K562 (cell line): ENCODE results near the gene MUC5B. TPM values are rescaled to one million over a fixed set of nuclear protein-coding genes. Genes with fewer than 3 reads are reported as not detected.

ENCODE experiments used
- ATAC-seq: fragments of 200-7000 bp; cut with Tn5 transposase; 3 replicates; pipeline ENCODE4 v1.9.1; 2020; ENCODE audit warnings: moderate library complexity
- BruUV-seq: library from RNA; stranded (reverse); fragments of 400-500 nt; replicated peaks from 2 replicates; lab custom pipeline; 2021; lab: Mats Ljungman, UMichigan
- CTCF ChIA-PET: fragments of 300-600 bp; formaldehyde crosslinking; extraction: SDS; loops from one replicate; lab custom pipeline; 2021; ENCODE audit warnings: low intra/inter-chr PET ratio; lab: Yijun Ruan, JAX
- POLR2A ChIA-PET: fragments of 300-600, 350-650 bp; sonication (Branson Sonifier 250); formaldehyde crosslinking; extraction: SDS; loops from one replicate; lab custom pipeline; 2021; ENCODE audit warnings: antibody characterized with exemption, inconsistent platforms; lab: Yijun Ruan, JAX
- DNase-seq, 4 experiments: peaks; one replicate each; pipeline versions ENCODE4 v3.0.0 to v3.0.0-alpha.2; 2011 to 2018; ENCODE audit warnings: low spot score in 3 of 4, mixed read lengths in 3 of 4; ENCODE audit errors: extremely low read depth in 1 of 4
- FAIRE-seq: peaks from 2 replicates; lab custom pipeline; 2011; peaks lifted over from hg19 to GRCh38; lab: Jason Lieb, UNC
- H2AFZ ChIP-seq: 2 replicates; pipeline ENCODE4 v1.6.0; 2011; ENCODE audit warnings: low read depth, low read length, control low read depth, inconsistent platforms
- H3K27ac ChIP-seq: fragments of 200-600 bp; 3 replicates; pipeline ENCODE4 v1.8.0; 2011; ENCODE audit warnings: low read depth, mild to moderate bottlenecking, control low read depth, inconsistent platforms, low read length, moderate library complexity, mixed read lengths; ENCODE audit errors: extremely low read depth
- H3K27me3 ChIP-seq, 2 experiments: fragments of 300-600 bp in 1 of 2; 2 replicates in 1 of 2; 3 replicates in 1 of 2; pipeline versions ENCODE4 v1.6.0 to v1.8.0; 2011; ENCODE audit warnings: inconsistent platforms in 2 of 2, low read length in 2 of 2, mild to moderate bottlenecking in 1 of 2, mixed read lengths in 1 of 2, moderate library complexity in 1 of 2; ENCODE audit not compliant: control insufficient read depth in 2 of 2, insufficient read depth in 2 of 2
- H3K36me3 ChIP-seq: fragments of 300-600 bp; 3 replicates; pipeline ENCODE4 v1.8.0; 2011; ENCODE audit warnings: mild to moderate bottlenecking, low read length, inconsistent platforms; ENCODE audit not compliant: control insufficient read depth, insufficient read depth
- H3K4me1 ChIP-seq, 2 experiments: fragments of 200-600 bp in 1 of 2; replicated peaks in 1 of 2; 2 replicates in 1 of 2; 3 replicates in 1 of 2; pipeline versions ENCODE4 v1.5.1 to v1.8.0; 2011; ENCODE audit warnings: inconsistent platforms in 2 of 2, low read length in 2 of 2, mild to moderate bottlenecking in 1 of 2, mixed read lengths in 1 of 2, moderate library complexity in 1 of 2; ENCODE audit not compliant: control insufficient read depth in 2 of 2, insufficient read depth in 2 of 2
- H3K4me2 ChIP-seq: 2 replicates; pipeline ENCODE4 v1.6.1; 2011; ENCODE audit warnings: low read length, control low read depth, inconsistent platforms, mixed read lengths; ENCODE audit not compliant: insufficient read depth
- H3K4me3 ChIP-seq: fragments of 200-600 bp; sonication (generic), shearing (Covaris generic); 2 replicates; pipeline ENCODE4 v1.5.1; 2016; ENCODE audit warnings: control low read depth, inconsistent platforms
- H3K79me2 ChIP-seq: fragments of 200-600 bp; 3 replicates; pipeline ENCODE4 v1.8.0; 2011; ENCODE audit warnings: low read length, inconsistent platforms; ENCODE audit not compliant: control insufficient read depth, insufficient read depth
- H3K9ac ChIP-seq, 2 experiments: 2 replicates each; pipeline versions ENCODE4 v1.6.0 to v1.6.1; 2011; ENCODE audit warnings: low read depth in 2 of 2, low read length in 2 of 2, control low read depth in 1 of 2, inconsistent platforms in 1 of 2, mild to moderate bottlenecking in 1 of 2, mixed read lengths in 1 of 2; ENCODE audit not compliant: insufficient read depth in 1 of 2
- H3K9me1 ChIP-seq: one replicate; pipeline ENCODE4 v1.6.0; 2011; ENCODE audit warnings: inconsistent platforms, mild to moderate bottlenecking, low read length, moderate library complexity; ENCODE audit not compliant: control insufficient read depth, insufficient read depth
- H3K9me3 ChIP-seq: replicated peaks from 2 replicates; pipeline ENCODE4 v1.5.1; 2011; ENCODE audit warnings: low read depth, low read length, inconsistent platforms; ENCODE audit not compliant: control insufficient read depth, insufficient read depth
- H4K20me1 ChIP-seq: replicated peaks from 2 replicates; pipeline ENCODE4 v1.6.1; 2011; ENCODE audit warnings: low read length, inconsistent platforms, mixed read lengths; ENCODE audit not compliant: control insufficient read depth, insufficient read depth
- BCL6 ChIP-seq: fragments of 250-450 bp; sonication (Bioruptor Pico); IDR thresholded peaks from 2 replicates; pipeline ENCODE4 v1.4.0; 2020
- NR0B1 ChIP-seq: fragments of 450-650 bp; IDR thresholded peaks from one replicate; pipeline ENCODE4 v1.6.1; 2018; ENCODE audit warnings: mild to moderate bottlenecking, moderate library complexity; ENCODE audit not compliant: partially characterized antibody
- TSC22D4 ChIP-seq: fragments of 450-650 bp; IDR thresholded peaks from 2 replicates; pipeline ENCODE4 v1.6.1; 2016; ENCODE audit warnings: missing genetic modification characterization, missing biosample characterization, control low read depth
- ZNF3 ChIP-seq: fragments of 250-450 bp; sonication (Bioruptor Pico); IDR thresholded peaks from 2 replicates; pipeline ENCODE4 v1.5.0; 2021; ENCODE audit warnings: mild to moderate bottlenecking, moderate library complexity
- ZNF324 ChIP-seq: fragments of 250-450 bp; sonication (Bioruptor Pico); IDR thresholded peaks from 2 replicates; pipeline ENCODE4 v1.4.0; 2020; ENCODE audit warnings: mild to moderate bottlenecking
- WGBS: fragments of 100-300 bp; shearing (Covaris generic); methylation state at CpG from one replicate; pipeline ENCODE4 v1.1.6; 2016; ENCODE audit warnings: low coverage, mixed read lengths; ENCODE audit not compliant: insufficient coverage; ENCODE audit errors: missing lambda C conversion rate; 5-methylcytosine and 5-hydroxymethylcytosine counted together
- in situ Hi-C: fragments of 300-500 bp; cut with MboI; formaldehyde crosslinking; loops from 4 replicates; pipeline ENCODE4 v1.15.0; 2018; ENCODE audit warnings: inconsistent platforms, mixed read lengths
- intact Hi-C: fragments of 100-400 bp; cut with micrococcal nuclease; formaldehyde crosslinking; loops from 2 replicates; pipeline ENCODE4 v1.14.2; 2022
- polyA plus RNA-seq, 8 experiments: library from polyadenylated mRNA; depleted of rRNA in 4 of 8; stranded (reverse) in 5 of 8; unstranded in 3 of 8; fragments of >200 nt; fragmentation: Nextera tagmentation in 2 of 8; fragmentation: Illumina TruSeq in 1 of 8; extraction: Ambion mirVana in 2 of 8; extraction: Trizol in 1 of 8; gene quantifications; 2 replicates each; pipeline versions ENCODE4 v1.2.1 to v1.2.3, GENCODE V29; 2011 to 2014; ENCODE audit warnings: inconsistent platforms in 1 of 8, missing spikeins in 1 of 8
- total RNA-seq, 7 experiments: library from RNA; depleted of rRNA in 6 of 7; stranded (reverse); fragments of >200 nt in 6 of 7; fragmentation: Illumina TruSeq in 2 of 7; extraction: Trizol in 2 of 7; gene quantifications; 2 replicates each; pipeline versions ENCODE4 v1.2.1 to v1.2.3, GENCODE V29; 2011 to 2021; ENCODE audit warnings: low replicate concordance in 1 of 7

The MUC5B gene
- total and polyA plus RNA-seq, 9 of the 15 experiments (the other 6 are each of a cell fraction or from before 2014, with no cell fraction given) = 0.04 to 0.95 TPM; not detected in 7

- DNase-seq (peak in 1 of 4 experiments; percentile 9), ATAC-seq (no peak), FAIRE-seq (no peak)
- peaks cover 2% of the 10 kb centered on the region for H3K9me1 ChIP-seq
- H2AFZ ChIP-seq = no peak overlapping the region
- H3K9me3 ChIP-seq = no peaks in the 10 kb centered on the region
- H3K36me3 ChIP-seq = no peaks in the 10 kb centered on the region
- H3K27me3 ChIP-seq = peaks cover 0 to 46% of the 10 kb centered on the region in 2 experiments; a peak in 2 of 5 replicates
- no peak overlapping the region for H3K27ac ChIP-seq
- H3K79me2 ChIP-seq = no peaks in the 10 kb centered on the region
- TF ChIP-seq NR0B1 = no peak
- no peak for TF ChIP-seq TSC22D4 (tag)
- TF ChIP-seq ZNF3 (CRISPR knock-in tag) = no peak
- no peak for TF ChIP-seq BCL6 (CRISPR knock-in tag)
- no peak for TF ChIP-seq ZNF324 (CRISPR knock-in tag)
- peaks cover 0 to 76% of the 10 kb centered on the region in 2 experiments; a peak in 2 of 5 replicates for H3K4me1 ChIP-seq
- H4K20me1 ChIP-seq = 0 out of 2 replicates have a peak, but pooled peaks cover 6% of the 10 kb centered on the region
- no peak overlapping the region for H3K4me2 ChIP-seq
- in situ Hi-C loops = no loop called here
- WGBS = 6% methylated on average over 12 of the region's 23 CpGs
- no peak overlapping the region for H3K9ac ChIP-seq
- BruUV-seq = no TSS peak
- CTCF ChIA-PET = no interaction called here
- intact Hi-C loops = no loop called here
- POLR2A ChIA-PET = interaction anchor here (0.6 kb wide), 1 partner anchor 1689 kb away, joined by 5 read pairs; no protein-coding TSS in a partner anchor
- no peak overlapping the region for H3K4me3 ChIP-seq
These were observed 4.8 kb downstream of the MUC5B start for GRCh38 chr11:1227551-1228100.
